MM.1S (cell line): ENCODE results near the gene NFATC2.

Experiments
- CTCF ChIP-seq: fragments of 300-600 bp; sonication (generic); IDR thresholded peaks from 2 replicates; pipeline ENCODE4 v1.5.1; 2016; ENCODE audit warnings: antibody characterized with exemption, low read length, mixed read lengths
- EZH2 ChIP-seq: fragments of 300-600 bp; sonication (generic); optimal IDR thresholded peaks from 2 replicates; pipeline ENCODE3; 2017; ENCODE audit warnings: low read depth, mild to moderate bottlenecking, antibody characterized with exemption, low read length, mixed read lengths
- EZH2phosphoT487 ChIP-seq: fragments of 300-600 bp; sonication (generic); IDR thresholded peaks from 2 replicates; pipeline ENCODE4 v1.6.1; 2018; ENCODE audit warnings: antibody characterized with exemption, low read length

- TF ChIP-seq CTCF (no peak), EZH2 (no peak), EZH2phosphoT487 (no peak)
Measured at GRCh38 chr20:51514836-51515235, 27.7 kb downstream of the NFATC2 start.
